ENCODE data around the gene DPH7. TPM values are rescaled to one million over a fixed set of nuclear protein-coding genes. Genes with fewer than 3 reads are reported as not detected.

The DPH7 gene
- total and polyA plus RNA-seq, 7 donors = 6.5 to 43.6 (median 28.9) TPM

- peak overlapping the region in 2 of 4 donors; percentile 64 to 84 for H3K4me3 ChIP-seq
- no peaks in the 10 kb centered on the region for H3K27me3 ChIP-seq
- peaks cover 0 to 27% (median 22%) of the 10 kb centered on the region in 4 donors for H3K4me1 ChIP-seq
- no peaks in the 10 kb centered on the region for H3K9me3 ChIP-seq
- no peak for DNase-seq
- 87 to 92% methylated on average over 6 of the region's 6 CpGs for WGBS, 2 donors
- TF ChIP-seq POLR2AphosphoS5 (IDR thresholded peaks at IDR 0.05) = no peak
- TF ChIP-seq EP300 (IDR thresholded peaks at IDR 0.05) = no peak
- TF ChIP-seq, protein P1, sequence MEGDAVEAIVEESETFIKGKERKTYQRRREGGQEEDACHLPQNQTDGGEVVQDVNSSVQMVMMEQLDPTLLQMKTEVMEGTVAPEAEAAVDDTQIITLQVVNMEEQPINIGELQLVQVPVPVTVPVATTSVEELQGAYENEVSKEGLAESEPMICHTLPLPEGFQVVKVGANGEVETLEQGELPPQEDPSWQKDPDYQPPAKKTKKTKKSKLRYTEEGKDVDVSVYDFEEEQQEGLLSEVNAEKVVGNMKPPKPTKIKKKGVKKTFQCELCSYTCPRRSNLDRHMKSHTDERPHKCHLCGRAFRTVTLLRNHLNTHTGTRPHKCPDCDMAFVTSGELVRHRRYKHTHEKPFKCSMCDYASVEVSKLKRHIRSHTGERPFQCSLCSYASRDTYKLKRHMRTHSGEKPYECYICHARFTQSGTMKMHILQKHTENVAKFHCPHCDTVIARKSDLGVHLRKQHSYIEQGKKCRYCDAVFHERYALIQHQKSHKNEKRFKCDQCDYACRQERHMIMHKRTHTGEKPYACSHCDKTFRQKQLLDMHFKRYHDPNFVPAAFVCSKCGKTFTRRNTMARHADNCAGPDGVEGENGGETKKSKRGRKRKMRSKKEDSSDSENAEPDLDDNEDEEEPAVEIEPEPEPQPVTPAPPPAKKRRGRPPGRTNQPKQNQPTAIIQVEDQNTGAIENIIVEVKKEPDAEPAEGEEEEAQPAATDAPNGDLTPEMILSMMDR (IDR thresholded peaks at IDR 0.05) = no peak
- TF ChIP-seq POLR2A (IDR thresholded peaks at IDR 0.05) = no peak
- H3K36me3 ChIP-seq = peaks cover 5 to 42% (median 23%) of the 10 kb centered on the region in 4 donors
- no peak overlapping the region for H3K27ac ChIP-seq
- intact Hi-C loops (cut with DNase I) = no loop called here
Observed at GRCh38 chr9:137588891-137589290, 10.2 kb upstream of the DPH7 start.

DNA sequence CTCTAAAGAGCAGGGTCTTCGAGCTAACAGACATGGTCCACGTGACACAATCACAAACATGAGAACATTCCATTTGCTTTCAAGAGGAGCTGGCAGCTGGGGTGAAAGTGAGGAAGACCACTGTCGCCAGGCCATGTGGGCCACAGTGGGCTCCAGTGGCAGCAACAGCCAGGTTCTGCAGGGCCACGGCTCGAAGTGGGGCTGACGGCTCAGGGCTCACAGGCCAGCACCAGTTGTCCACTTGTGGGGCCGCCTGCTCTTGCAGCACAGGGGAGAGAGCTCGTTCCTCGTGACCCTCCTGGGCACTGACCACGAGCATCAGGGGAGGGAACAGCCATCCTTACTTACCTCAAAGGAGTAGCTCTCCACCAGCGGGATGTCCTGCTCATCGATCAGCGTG lies 9.6 kb upstream of the DPH7 start:
- DNase-seq = no peak
- 91 to 93% methylated on average over 13 of the region's 13 CpGs for WGBS, 2 donors
- Histone ChIP-seq H3K27me3 (no peaks in the 10 kb centered on the region), H3K27ac (no peak overlapping the region), H3K4me3 (no peak overlapping the region), H3K9me3 (no peaks in the 10 kb centered on the region), H3K36me3 (peaks cover 5 to 48% (median 25%) of the 10 kb centered on the region in 4 donors), H3K4me1 (peaks cover 0 to 27% (median 22%) of the 10 kb centered on the region in 4 donors)
- TF ChIP-seq POLR2AphosphoS5 (IDR thresholded peaks at IDR 0.05) (no peak), POLR2A (IDR thresholded peaks at IDR 0.05) (no peak), EP300 (IDR thresholded peaks at IDR 0.05) (no peak)
- TF ChIP-seq, protein P1 (IDR thresholded peaks at IDR 0.05) = no peak
- intact Hi-C loops (cut with DNase I) = no loop called here

DNA sequence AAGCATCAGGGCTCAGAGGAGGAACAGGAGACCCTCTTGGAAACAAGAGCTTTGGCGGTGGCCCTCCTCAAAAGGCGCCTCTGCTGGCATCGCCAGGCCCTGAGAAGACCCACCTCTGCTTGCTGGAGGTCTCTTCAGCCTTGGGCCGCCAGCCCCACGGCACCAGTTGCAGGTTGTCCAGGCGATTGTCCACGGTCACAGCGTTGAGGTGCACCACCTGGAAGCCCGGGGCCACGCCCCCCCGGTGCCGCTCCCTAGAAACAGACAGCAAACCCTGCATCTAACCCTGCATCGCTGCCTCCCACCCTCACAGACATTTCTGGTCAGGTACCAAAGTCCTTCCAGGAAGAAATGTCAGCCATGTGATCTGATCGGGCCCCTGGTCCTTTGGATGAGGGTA lies 8.1 kb upstream of the DPH7 start:
- Histone ChIP-seq H3K27ac (no peak overlapping the region), H3K36me3 (peaks cover 5 to 62% (median 25%) of the 10 kb centered on the region in 4 donors)

DNA sequence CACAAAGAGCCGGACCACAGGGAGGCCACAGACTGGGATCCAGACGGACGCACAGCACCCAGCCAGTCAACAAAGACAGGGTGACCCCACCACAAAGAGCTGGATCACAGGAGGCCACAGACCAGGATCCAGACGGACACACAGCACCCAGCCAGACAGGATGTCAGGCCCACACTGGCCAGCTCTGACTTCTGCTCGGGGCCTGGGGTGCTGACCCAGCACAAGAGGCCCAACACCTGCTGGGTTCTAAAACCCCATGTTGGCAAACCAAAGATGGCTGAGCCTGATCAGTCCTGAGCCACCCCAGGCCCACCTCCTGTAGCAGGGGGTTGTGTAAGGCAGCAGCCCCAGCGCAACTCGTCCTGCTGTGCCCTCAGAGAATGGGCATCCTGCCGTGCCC lies 5.2 kb upstream of the DPH7 start:
- no peak for DNase-seq
- H3K4me3 ChIP-seq = no peak overlapping the region
- intact Hi-C loops (cut with DNase I) = no loop called here
- H3K4me1 ChIP-seq = peaks cover 0 to 20% (median 14%) of the 10 kb centered on the region in 4 donors
- H3K36me3 ChIP-seq = peaks cover 5 to 66% (median 25%) of the 10 kb centered on the region in 4 donors
- no peaks in the 10 kb centered on the region for H3K27me3 ChIP-seq
- no peaks in the 10 kb centered on the region for H3K9me3 ChIP-seq
- no peak for TF ChIP-seq POLR2A (IDR thresholded peaks at IDR 0.05)
- no peak for TF ChIP-seq POLR2AphosphoS5 (IDR thresholded peaks at IDR 0.05)
- TF ChIP-seq, protein P1 (IDR thresholded peaks at IDR 0.05) = no peak
- no peak for TF ChIP-seq EP300 (IDR thresholded peaks at IDR 0.05)
- H3K27ac ChIP-seq = no peak overlapping the region
- WGBS, 2 donors = 89 to 92% methylated on average over 8 of the region's 8 CpGs

More for the DNA sequence above, 8.1 kb upstream of the DPH7 start:
- Histone ChIP-seq H3K4me1 (peaks cover 0 to 27% (median 22%) of the 10 kb centered on the region in 4 donors), H3K4me3 (no peak overlapping the region), H3K27me3 (no peaks in the 10 kb centered on the region), H3K9me3 (no peaks in the 10 kb centered on the region)
- WGBS, 2 donors = 92 to 95% methylated on average over 14 of the region's 14 CpGs
- no peak for DNase-seq
- TF ChIP-seq POLR2AphosphoS5 (IDR thresholded peaks at IDR 0.05) (no peak), EP300 (IDR thresholded peaks at IDR 0.05) (no peak), POLR2A (IDR thresholded peaks at IDR 0.05) (no peak)
- TF ChIP-seq, protein P1 (IDR thresholded peaks at IDR 0.05) = no peak
- intact Hi-C loops (cut with DNase I) = no loop called here

DNA sequence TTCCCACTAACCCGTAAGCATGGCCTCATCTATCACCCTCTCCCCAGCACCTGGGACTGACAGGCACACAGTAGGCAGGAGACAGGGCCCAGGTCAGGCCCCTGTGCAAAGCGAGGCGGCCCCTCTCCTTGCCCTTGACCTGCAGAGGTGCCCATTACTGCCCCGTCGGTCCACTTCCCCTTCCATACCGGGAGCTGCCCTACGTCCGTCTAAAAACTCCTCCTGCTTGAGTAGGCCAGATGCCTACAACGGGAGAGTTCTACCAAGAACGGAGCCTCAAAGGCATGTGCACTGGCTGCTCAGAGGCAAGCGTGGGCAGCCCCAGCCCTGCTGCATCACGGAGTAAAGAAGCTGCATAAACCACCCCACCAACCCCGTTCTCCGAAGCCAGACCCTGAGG lies 4.6 kb upstream of the DPH7 start:
- Histone ChIP-seq H3K4me3 (no peak overlapping the region), H3K4me1 (peaks cover 0 to 18% (median 10%) of the 10 kb centered on the region in 4 donors), H3K36me3 (peaks cover 5 to 65% (median 25%) of the 10 kb centered on the region in 4 donors), H3K27ac (no peak overlapping the region), H3K9me3 (no peaks in the 10 kb centered on the region), H3K27me3 (no peaks in the 10 kb centered on the region)
- DNase-seq = no peak
- intact Hi-C loops (cut with DNase I) = no loop called here
- no peak for TF ChIP-seq EP300 (IDR thresholded peaks at IDR 0.05)
- no peak for TF ChIP-seq POLR2AphosphoS5 (IDR thresholded peaks at IDR 0.05)
- TF ChIP-seq POLR2A (IDR thresholded peaks at IDR 0.05) = no peak
- TF ChIP-seq, protein P1 (IDR thresholded peaks at IDR 0.05) = no peak
- 90 to 91% methylated on average over 14 of the region's 14 CpGs for WGBS, 2 donors

All from sigmoid colon (tissue), 7 donors.